COR-L47 (cell line): ENCODE measurements around the gene PLEKHG4B.

Experiments used
- DNase-seq: peaks from one replicate; lab custom pipeline; 2025; lab: John Stamatoyannopoulos, UW

Gene PLEKHG4B

GRCh38 chr5:169728-170094 lies 77.7 kb downstream of the PLEKHG4B start:
- DNase-seq: no peak

- DNase-seq: no peak
These were observed 79.2 kb downstream of the PLEKHG4B start for GRCh38 chr5:170971-171800.

GRCh38 chr5:171801-172331 lies 79.9 kb downstream of the PLEKHG4B start:
- DNase-seq: no peak

- no peak for DNase-seq
These were observed 80.5 kb downstream of the PLEKHG4B start for GRCh38 chr5:172421-172820.

- DNase-seq: no peak
These were observed 80.9 kb downstream of the PLEKHG4B start for GRCh38 chr5:172841-173251.

GRCh38 chr5:173392-174290 lies 81.7 kb downstream of the PLEKHG4B start:
- no peak for DNase-seq

GRCh38 chr5:174291-174600 lies 82.3 kb downstream of the PLEKHG4B start:
- DNase-seq: no peak

- DNase-seq: no peak
These were observed 83.0 kb downstream of the PLEKHG4B start for GRCh38 chr5:174876-175465.

GRCh38 chr5:176296-176823 lies 84.4 kb downstream of the PLEKHG4B start:
- DNase-seq: no peak

- peak; percentile 66 for DNase-seq
These were observed 86.1 kb downstream of the PLEKHG4B start for GRCh38 chr5:178110-178509.

- DNase-seq: no peak
These were observed 87.4 kb downstream of the PLEKHG4B start for GRCh38 chr5:179401-179800.

GRCh38 chr5:180286-180918 lies 88.4 kb downstream of the PLEKHG4B start:
- DNase-seq: no peak

GRCh38 chr5:181160-181559 lies 89.2 kb downstream of the PLEKHG4B start:
- no peak for DNase-seq

- DNase-seq: no peak
These were observed 89.6 kb downstream of the PLEKHG4B start for GRCh38 chr5:181566-181965.

- DNase-seq: no peak
These were observed 90.2 kb downstream of the PLEKHG4B start for GRCh38 chr5:182126-182525.

GRCh38 chr5:184471-184870 lies 92.5 kb downstream of the PLEKHG4B start:
- no peak for DNase-seq

GRCh38 chr5:185095-186070 lies 93.4 kb downstream of the PLEKHG4B start:
- no peak for DNase-seq

GRCh38 chr5:186091-187041 lies 94.4 kb downstream of the PLEKHG4B start:
- no peak for DNase-seq

GRCh38 chr5:187042-187431 lies 95.1 kb downstream of the PLEKHG4B start:
- DNase-seq: no peak
